IPS DF 6.9 (cell line): Measurements from ENCODE around the gene ENDOD1.

Experiments used
- DNase-seq: peaks from one replicate; pipeline ENCODE4 v3.0.0-alpha.2; 2013; ENCODE audit warnings: low read depth, low spot score
- H3K27ac ChIP-seq: one replicate; pipeline ENCODE4 v1.5.1; 2013; ENCODE audit warnings: low read length, control low read depth
- H3K27me3 ChIP-seq: 2 replicates; pipeline ENCODE4 v1.6.1; 2013; ENCODE audit warnings: mild to moderate bottlenecking, low read length; ENCODE audit not compliant: control insufficient read depth, insufficient read depth
- H3K36me3 ChIP-seq: 2 replicates; pipeline ENCODE4 v1.6.1; 2013; ENCODE audit warnings: low read length; ENCODE audit not compliant: control insufficient read depth, insufficient read depth
- H3K4me1 ChIP-seq: 2 replicates; pipeline ENCODE4 v1.6.1; 2013; ENCODE audit warnings: low read length; ENCODE audit not compliant: control insufficient read depth, insufficient read depth
- H3K4me3 ChIP-seq: 2 replicates; pipeline ENCODE4 v1.5.1; 2013; ENCODE audit warnings: mild to moderate bottlenecking, low read length
- H3K9me3 ChIP-seq: 2 replicates; pipeline ENCODE4 v1.6.1; 2013; ENCODE audit warnings: low read length, inconsistent platforms; ENCODE audit not compliant: control insufficient read depth, insufficient read depth
- WGBS: extraction: QIAGEN DNeasy Blood & Tissue Kit; methylation state at CpG from one replicate; pipeline ENCODE4 v1.1.7; 2013; ENCODE audit warnings: mixed read lengths, missing lambda C conversion rate; ENCODE audit not compliant: insufficient read length, insufficient coverage; 5-methylcytosine and 5-hydroxymethylcytosine counted together

Gene ENDOD1

GRCh38 chr11:95152876-95153856 lies 63.5 kb downstream of the ENDOD1 start:
- DNase-seq, result no peak
- no peak overlapping the region for H3K27ac ChIP-seq

GRCh38 chr11:95153857-95154246 lies 64.2 kb downstream of the ENDOD1 start:
- Histone ChIP-seq H3K36me3 (no peaks in the 10 kb centered on the region), H3K4me1 (peaks cover 1% of the 10 kb centered on the region; the same call in 1 of the 2 replicates), H3K9me3 (no peaks in the 10 kb centered on the region), H3K27me3 (peaks cover 17% of the 10 kb centered on the region), H3K27ac (no peak overlapping the region), H3K4me3 (no peak overlapping the region)
- no peak for DNase-seq
- WGBS, result no CpG with 5 or more reads among the region's 1 CpG

More at GRCh38 chr11:95152876-95153856, 63.5 kb downstream of the ENDOD1 start:
- H3K4me1 ChIP-seq, result peaks cover 1% of the 10 kb centered on the region; the same call in 1 of the 2 replicates
- H3K4me3 ChIP-seq, result no peak overlapping the region
- no CpG with 5 or more reads among the region's 10 CpGs for WGBS
- no peaks in the 10 kb centered on the region for H3K36me3 ChIP-seq
- no peaks in the 10 kb centered on the region for H3K9me3 ChIP-seq
- H3K27me3 ChIP-seq, result peaks cover 21% of the 10 kb centered on the region

- DNase-seq, result no peak
Measured at GRCh38 chr11:95154514-95154913, 64.9 kb downstream of the ENDOD1 start.

GRCh38 chr11:95155385-95155784 lies 65.7 kb downstream of the ENDOD1 start:
- no CpG with 5 or more reads among the region's 4 CpGs for WGBS
- Histone ChIP-seq H3K27ac (no peak overlapping the region), H3K4me3 (no peak overlapping the region), H3K9me3 (no peaks in the 10 kb centered on the region), H3K36me3 (no peaks in the 10 kb centered on the region), H3K27me3 (peaks cover 3% of the 10 kb centered on the region; the same call in 1 of the 2 replicates), H3K4me1 (no peaks in the 10 kb centered on the region)
- no peak for DNase-seq

More at GRCh38 chr11:95154514-95154913, 64.9 kb downstream of the ENDOD1 start:
- peaks cover 11% of the 10 kb centered on the region for H3K27me3 ChIP-seq
- no peak overlapping the region for H3K4me3 ChIP-seq
- no peaks in the 10 kb centered on the region for H3K9me3 ChIP-seq
- H3K36me3 ChIP-seq, result no peaks in the 10 kb centered on the region
- H3K4me1 ChIP-seq, result peaks cover under 1% of the 10 kb centered on the region; the same call in 1 of the 2 replicates
- H3K27ac ChIP-seq, result no peak overlapping the region

- Histone ChIP-seq H3K4me1 (no peaks in the 10 kb centered on the region), H3K36me3 (no peaks in the 10 kb centered on the region), H3K9me3 (no peaks in the 10 kb centered on the region), H3K4me3 (no peak overlapping the region), H3K27ac (no peak overlapping the region), H3K27me3 (no peaks in the 10 kb centered on the region)
- no peak for DNase-seq
- no CpG with 5 or more reads among the region's 5 CpGs for WGBS
Measured at GRCh38 chr11:95156133-95156721, 66.6 kb downstream of the ENDOD1 start.

GRCh38 chr11:95156916-95157541 lies 67.4 kb downstream of the ENDOD1 start:
- DNase-seq, result no peak
- Histone ChIP-seq H3K36me3 (no peaks in the 10 kb centered on the region), H3K9me3 (no peaks in the 10 kb centered on the region), H3K27me3 (no peaks in the 10 kb centered on the region), H3K4me3 (no peak overlapping the region), H3K27ac (no peak overlapping the region), H3K4me1 (no peaks in the 10 kb centered on the region)
- WGBS, result no CpG with 5 or more reads among the region's 7 CpGs

- no peaks in the 10 kb centered on the region for H3K9me3 ChIP-seq
- no peak overlapping the region for H3K4me3 ChIP-seq
- no peaks in the 10 kb centered on the region for H3K4me1 ChIP-seq
- H3K36me3 ChIP-seq, result no peaks in the 10 kb centered on the region
- no peak overlapping the region for H3K27ac ChIP-seq
- no peak for DNase-seq
- no CpG with 5 or more reads among the region's 1 CpG for WGBS
- H3K27me3 ChIP-seq, result no peaks in the 10 kb centered on the region
Measured at GRCh38 chr11:95157824-95158223, 68.2 kb downstream of the ENDOD1 start.

- Histone ChIP-seq H3K27ac (no peak overlapping the region), H3K36me3 (no peaks in the 10 kb centered on the region), H3K4me3 (no peak overlapping the region), H3K4me1 (no peaks in the 10 kb centered on the region), H3K9me3 (no peaks in the 10 kb centered on the region), H3K27me3 (no peaks in the 10 kb centered on the region)
- WGBS, result no CpG with 5 or more reads among the region's 1 CpG
- no peak for DNase-seq
Measured at GRCh38 chr11:95161248-95161647, 71.6 kb downstream of the ENDOD1 start.

- no peak overlapping the region for H3K4me3 ChIP-seq
- H3K4me1 ChIP-seq, result no peaks in the 10 kb centered on the region
- no peaks in the 10 kb centered on the region for H3K36me3 ChIP-seq
- no peak for DNase-seq
- WGBS, result no CpG with 5 or more reads among the region's 4 CpGs
- no peaks in the 10 kb centered on the region for H3K9me3 ChIP-seq
- no peaks in the 10 kb centered on the region for H3K27me3 ChIP-seq
- H3K27ac ChIP-seq, result no peak overlapping the region
Measured at GRCh38 chr11:95163106-95163505, 73.5 kb downstream of the ENDOD1 start.

GRCh38 chr11:95165638-95166037 lies 76.0 kb downstream of the ENDOD1 start:
- Histone ChIP-seq H3K27ac (no peak overlapping the region), H3K9me3 (no peaks in the 10 kb centered on the region), H3K4me1 (peaks cover 3% of the 10 kb centered on the region; the same call in 1 of the 2 replicates), H3K36me3 (no peaks in the 10 kb centered on the region; the same call in 1 of the 2 replicates), H3K4me3 (no peak overlapping the region), H3K27me3 (no peaks in the 10 kb centered on the region)
- no peak for DNase-seq
